Left renal pelvis (tissue), 4 donors: ENCODE measurements around the gene LST1. TPM values are rescaled to one million over a fixed set of nuclear protein-coding genes. Genes with fewer than 3 reads are reported as not detected.

Experiments used
- polyA plus RNA-seq, 4 donors: library from polyadenylated mRNA; unstranded; fragments of 120-200 nt; gene quantifications; one replicate each; pipeline ENCODE4 v1.2.1, GENCODE V29; 2013; ENCODE audit not compliant: insufficient read length in 4 of 4

Gene LST1
- polyA plus RNA-seq, 4 donors = 4.6 to 10.3 (median 4.9) TPM

Other genes starting within 250 kb of the LST1 start
- 100 to 1,000 TPM; 105 to 177 (median 155) TPM for gene HLA-B, start 229.1 kb upstream of the LST1 start, polyA plus RNA-seq
- 10 to 100 TPM in 1 of 4 donors, 1 to 10 TPM in 3; 4.4 to 12.8 (median 8.1) TPM for gene MICA, start 182.7 kb upstream of the LST1 start, polyA plus RNA-seq
- gene MICB, start 88.1 kb upstream of the LST1 start, polyA plus RNA-seq = 1 to 10 TPM in 3 of 4 donors, under 1 TPM in 1; 0.49 to 2.3 (median 1.0) TPM
- gene MCCD1, start 57.3 kb upstream of the LST1 start, polyA plus RNA-seq = 10 to 100 TPM in 3 of 4 donors, under 1 TPM in 1; 0.27 to 18.6 (median 12.8) TPM
- gene DDX39B, start 44.3 kb upstream of the LST1 start, polyA plus RNA-seq = 100 to 1,000 TPM; 448 to 682 (median 553) TPM
- 1 to 10 TPM; 4.8 to 9.4 (median 6.4) TPM for gene ATP6V1G2, start 39.7 kb upstream of the LST1 start, polyA plus RNA-seq
- 10 to 100 TPM; 18.3 to 28.7 (median 19.7) TPM for gene NFKBIL1, start 38.7 kb upstream of the LST1 start, polyA plus RNA-seq
- gene LTA, start 14.0 kb upstream of the LST1 start, polyA plus RNA-seq = under 1 TPM; 0.23 to 0.43 (median 0.36) TPM
- 1 to 10 TPM in 1 of 4 donors, under 1 TPM in 2, not detected in 1; 0.23 to 2.5 (median 0.29) TPM for gene TNF, start 10.7 kb upstream of the LST1 start, polyA plus RNA-seq
- gene LTB, start 3.9 kb upstream of the LST1 start, polyA plus RNA-seq = 1 to 10 TPM in 3 of 4 donors, under 1 TPM in 1; 0.66 to 2.0 (median 1.6) TPM
- gene NCR3, start 6.7 kb downstream of the LST1 start, polyA plus RNA-seq = under 1 TPM in 2 of 4 donors, not detected in 2; 0.17 to 0.20 TPM
- gene AIF1, start 29.0 kb downstream of the LST1 start, polyA plus RNA-seq = 10 to 100 TPM; 43.3 to 77.0 (median 73.6) TPM
- 100 to 1,000 TPM; 143 to 224 (median 174) TPM for gene PRRC2A, start 34.4 kb downstream of the LST1 start, polyA plus RNA-seq
- gene BAG6, start 66.4 kb downstream of the LST1 start, polyA plus RNA-seq = 100 to 1,000 TPM; 186 to 278 (median 241) TPM
- 100 to 1,000 TPM in 2 of 4 donors, 10 to 100 TPM in 2; 10.1 to 106 (median 83.8) TPM for gene APOM, start 69.6 kb downstream of the LST1 start, polyA plus RNA-seq
- 10 to 100 TPM; 15.8 to 21.1 (median 19.0) TPM for gene C6orf47, start 74.5 kb downstream of the LST1 start, polyA plus RNA-seq
- 10 to 100 TPM; 16.8 to 28.9 (median 24.9) TPM for gene GPANK1, start 78.7 kb downstream of the LST1 start, polyA plus RNA-seq
- 100 to 1,000 TPM; 184 to 243 (median 239) TPM for gene CSNK2B, start 79.8 kb downstream of the LST1 start, polyA plus RNA-seq
- gene LY6G5B, start 83.7 kb downstream of the LST1 start, polyA plus RNA-seq = 10 to 100 TPM; 16.6 to 28.7 (median 20.9) TPM
- gene LY6G5C, start 94.8 kb downstream of the LST1 start, polyA plus RNA-seq = 1 to 10 TPM; 1.6 to 5.9 (median 2.6) TPM
- 10 to 100 TPM; 50.1 to 67.5 (median 55.9) TPM for gene ABHD16A, start 117.0 kb downstream of the LST1 start, polyA plus RNA-seq
- gene LY6G6F, start 120.6 kb downstream of the LST1 start, polyA plus RNA-seq = 1 to 10 TPM in 1 of 4 donors, under 1 TPM in 2, not detected in 1; 0.30 to 1.5 (median 0.52) TPM
- not detected for gene LY6G6D, start 129.1 kb downstream of the LST1 start, polyA plus RNA-seq
- under 1 TPM in 3 of 4 donors, not detected in 1; 0.45 to 0.74 (median 0.63) TPM for gene LY6G6C, start 135.5 kb downstream of the LST1 start, polyA plus RNA-seq
- 1 to 10 TPM; 1.1 to 2.9 (median 1.4) TPM for gene MPIG6B, start 137.1 kb downstream of the LST1 start, polyA plus RNA-seq
- gene DDAH2, start 143.0 kb downstream of the LST1 start, polyA plus RNA-seq = 100 to 1,000 TPM; 150 to 213 (median 182) TPM
- 100 to 1,000 TPM; 201 to 309 (median 278) TPM for gene CLIC1, start 150.3 kb downstream of the LST1 start, polyA plus RNA-seq
- gene MSH5, start 153.7 kb downstream of the LST1 start, polyA plus RNA-seq = 10 to 100 TPM; 14.2 to 51.0 (median 25.2) TPM
- 10 to 100 TPM in 2 of 4 donors, 1 to 10 TPM in 2; 2.7 to 13.0 (median 7.9) TPM for gene SAPCD1, start 176.4 kb downstream of the LST1 start, polyA plus RNA-seq
- gene VWA7, start 191.1 kb downstream of the LST1 start, polyA plus RNA-seq = 10 to 100 TPM in 1 of 4 donors, 1 to 10 TPM in 3; 1.5 to 11.1 (median 5.5) TPM
- 10 to 100 TPM; 42.7 to 67.9 (median 60.0) TPM for gene VARS1, start 209.5 kb downstream of the LST1 start, polyA plus RNA-seq
- gene LSM2, start 220.7 kb downstream of the LST1 start, polyA plus RNA-seq = 10 to 100 TPM; 71.4 to 84.9 (median 84.3) TPM
- gene HSPA1L, start 229.0 kb downstream of the LST1 start, polyA plus RNA-seq = 1 to 10 TPM; 3.1 to 4.4 (median 3.7) TPM
- gene HSPA1A, start 229.3 kb downstream of the LST1 start, polyA plus RNA-seq = 100 to 1,000 TPM in 3 of 4 donors, 10 to 100 TPM in 1; 88.1 to 159 (median 116) TPM
- 100 to 1,000 TPM; 111 to 507 (median 160) TPM for gene HSPA1B, start 241.5 kb downstream of the LST1 start, polyA plus RNA-seq